Measurements from ENCODE around the gene CDCA7. TPM values are rescaled to one million over a fixed set of nuclear protein-coding genes. Genes with fewer than 3 reads are reported as not detected.

The CDCA7 gene
- total RNA-seq, 1 donor, result 1.1 TPM

GRCh38 chr2:173347305-173348168 lies 7.1 kb upstream of the CDCA7 start:
- no peaks in the 10 kb centered on the region for H3K79me2 ChIP-seq (ENCODE audit: insufficient read depth, low read length)
- H3K4me1 ChIP-seq (ENCODE audit: insufficient read depth, low read length), result no peaks in the 10 kb centered on the region
- H3K27me3 ChIP-seq (ENCODE audit: insufficient read depth, low read length), result peaks cover 31% of the 10 kb centered on the region
- H3K27ac ChIP-seq (ENCODE audit: low read depth, low read length), result no peak overlapping the region
- H2AFZ ChIP-seq (ENCODE audit: low read length), result no peak overlapping the region
- no peak for DNase-seq (ENCODE audit: insufficient read length, low spot score, missing footprints)
- no peaks in the 10 kb centered on the region for H3K9me3 ChIP-seq (ENCODE audit: low read depth, low read length)
- H3K4me3 ChIP-seq (ENCODE audit: insufficient read depth, low read length), result no peak overlapping the region
- no peak overlapping the region for H3K4me2 ChIP-seq (ENCODE audit: insufficient read depth, low read length)
- TF ChIP-seq CTCF (IDR thresholded peaks at IDR 0.05; ENCODE audit: extremely low read depth, low read depth, low read length), result no peak
- H4K20me1 ChIP-seq (ENCODE audit: insufficient read depth, low read length), result no peaks in the 10 kb centered on the region
- H3K36me3 ChIP-seq (ENCODE audit: insufficient read depth, low read length), result no peaks in the 10 kb centered on the region

- no peak overlapping the region for H2AFZ ChIP-seq (ENCODE audit: low read length)
- no peak for DNase-seq (ENCODE audit: insufficient read length, low spot score, missing footprints)
- H4K20me1 ChIP-seq (ENCODE audit: insufficient read depth, low read length), result no peaks in the 10 kb centered on the region
Measured at GRCh38 chr2:173349287-173349686, 5.4 kb upstream of the CDCA7 start.

GRCh38 chr2:173350383-173350782 lies 4.3 kb upstream of the CDCA7 start:
- no peak for DNase-seq (ENCODE audit: insufficient read length, low spot score, missing footprints)
- H3K27ac ChIP-seq (ENCODE audit: low read depth, low read length), result no peak overlapping the region
- H3K4me3 ChIP-seq (ENCODE audit: insufficient read depth, low read length), result no peak overlapping the region
- H3K36me3 ChIP-seq (ENCODE audit: insufficient read depth, low read length), result no peaks in the 10 kb centered on the region
- TF ChIP-seq CTCF (IDR thresholded peaks at IDR 0.05; ENCODE audit: extremely low read depth, low read depth, low read length), result no peak
- no peak overlapping the region for H3K4me2 ChIP-seq (ENCODE audit: insufficient read depth, low read length)
- H3K27me3 ChIP-seq (ENCODE audit: insufficient read depth, low read length), result peaks cover 54% of the 10 kb centered on the region
- no peak overlapping the region for H2AFZ ChIP-seq (ENCODE audit: low read length)
- H3K4me1 ChIP-seq (ENCODE audit: insufficient read depth, low read length), result peaks cover 11% of the 10 kb centered on the region
- no peaks in the 10 kb centered on the region for H4K20me1 ChIP-seq (ENCODE audit: insufficient read depth, low read length)
- H3K9me3 ChIP-seq (ENCODE audit: low read depth, low read length), result no peaks in the 10 kb centered on the region
- no peaks in the 10 kb centered on the region for H3K79me2 ChIP-seq (ENCODE audit: insufficient read depth, low read length)

More at GRCh38 chr2:173349287-173349686, 5.4 kb upstream of the CDCA7 start:
- no peaks in the 10 kb centered on the region for H3K9me3 ChIP-seq (ENCODE audit: low read depth, low read length)
- H3K36me3 ChIP-seq (ENCODE audit: insufficient read depth, low read length), result no peaks in the 10 kb centered on the region
- H3K27me3 ChIP-seq (ENCODE audit: insufficient read depth, low read length), result peaks cover 48% of the 10 kb centered on the region
- no peak overlapping the region for H3K4me2 ChIP-seq (ENCODE audit: insufficient read depth, low read length)
- H3K27ac ChIP-seq (ENCODE audit: low read depth, low read length), result no peak overlapping the region
- H3K4me1 ChIP-seq (ENCODE audit: insufficient read depth, low read length), result peaks cover 4% of the 10 kb centered on the region
- no peaks in the 10 kb centered on the region for H3K79me2 ChIP-seq (ENCODE audit: insufficient read depth, low read length)
- no peak for TF ChIP-seq CTCF (IDR thresholded peaks at IDR 0.05; ENCODE audit: extremely low read depth, low read depth, low read length)
- H3K4me3 ChIP-seq (ENCODE audit: insufficient read depth, low read length), result no peak overlapping the region

GRCh38 chr2:173351879-173352278 lies 2.8 kb upstream of the CDCA7 start:
- Histone ChIP-seq H2AFZ (ENCODE audit: low read length) (no peak overlapping the region), H3K4me1 (ENCODE audit: insufficient read depth, low read length) (peaks cover 11% of the 10 kb centered on the region), H3K36me3 (ENCODE audit: insufficient read depth, low read length) (no peaks in the 10 kb centered on the region), H4K20me1 (ENCODE audit: insufficient read depth, low read length) (no peaks in the 10 kb centered on the region), H3K27me3 (ENCODE audit: insufficient read depth, low read length) (peaks cover 54% of the 10 kb centered on the region), H3K27ac (ENCODE audit: low read depth, low read length) (no peak overlapping the region), H3K9me3 (ENCODE audit: low read depth, low read length) (no peaks in the 10 kb centered on the region), H3K4me3 (ENCODE audit: insufficient read depth, low read length) (no peak overlapping the region), H3K4me2 (ENCODE audit: insufficient read depth, low read length) (no peak overlapping the region), H3K79me2 (ENCODE audit: insufficient read depth, low read length) (no peaks in the 10 kb centered on the region)
- DNase-seq (ENCODE audit: insufficient read length, low spot score, missing footprints), result no peak
- no peak for TF ChIP-seq CTCF (IDR thresholded peaks at IDR 0.05; ENCODE audit: extremely low read depth, low read depth, low read length)

Data from osteoblast (primary cell).